ENCODE measurements around the gene GRIFIN.
A peak's percentile ranks its signal among the peaks of the same experiment; 100 is the strongest.

GRIFIN gene

GRCh38 chr7:2493205-2494164, 17.3 kb upstream of the GRIFIN start:
- no peak for DNase-seq (ENCODE audit: low read depth in 1 of 2, low spot score in 1 of 2)
- no peak for TF ChIP-seq JUND (IDR thresholded peaks at IDR 0.05; ENCODE audit: low read depth)

GRCh38 chr7:2492038-2492437, 15.8 kb upstream of the GRIFIN start:
- TF ChIP-seq JUND (IDR thresholded peaks at IDR 0.05; ENCODE audit: low read depth) = no peak
- DNase-seq (ENCODE audit: low read depth in 1 of 2, low spot score in 1 of 2) = no peak
- in situ Hi-C loops (cut with HindIII; ENCODE audit: low pct_unique_long_range_greater_than_20kb, low sequenced_read_pairs) = no loop called here

More at GRCh38 chr7:2493205-2494164, 17.3 kb upstream of the GRIFIN start:
- in situ Hi-C loops (cut with HindIII; ENCODE audit: low pct_unique_long_range_greater_than_20kb, low sequenced_read_pairs) = no loop called here

- DNase-seq (ENCODE audit: low read depth in 1 of 2, low spot score in 1 of 2) = no peak
- no peak for TF ChIP-seq JUND (IDR thresholded peaks at IDR 0.05; ENCODE audit: low read depth)
- in situ Hi-C loops (cut with HindIII; ENCODE audit: low pct_unique_long_range_greater_than_20kb, low sequenced_read_pairs) = no loop called here
Observed at GRCh38 chr7:2490181-2490651, 14.0 kb upstream of the GRIFIN start.

GRCh38 chr7:2488681-2489080, 12.5 kb upstream of the GRIFIN start:
- DNase-seq (ENCODE audit: low read depth in 1 of 2, low spot score in 1 of 2) = no peak
- no peak for TF ChIP-seq JUND (IDR thresholded peaks at IDR 0.05; ENCODE audit: low read depth)
- in situ Hi-C loops (cut with HindIII; ENCODE audit: low pct_unique_long_range_greater_than_20kb, low sequenced_read_pairs) = no loop called here

- no peak for TF ChIP-seq JUND (IDR thresholded peaks at IDR 0.05; ENCODE audit: low read depth)
- DNase-seq (ENCODE audit: low read depth in 1 of 2, low spot score in 1 of 2) = no peak
- in situ Hi-C loops (cut with HindIII; ENCODE audit: low pct_unique_long_range_greater_than_20kb, low sequenced_read_pairs) = no loop called here
Observed at GRCh38 chr7:2488272-2488645, 12.1 kb upstream of the GRIFIN start.

- DNase-seq (ENCODE audit: low read depth in 1 of 2, low spot score in 1 of 2) = no peak
- in situ Hi-C loops (cut with HindIII; ENCODE audit: low pct_unique_long_range_greater_than_20kb, low sequenced_read_pairs) = no loop called here
- no peak for TF ChIP-seq JUND (IDR thresholded peaks at IDR 0.05; ENCODE audit: low read depth)
Observed at GRCh38 chr7:2487586-2488271, 11.5 kb upstream of the GRIFIN start.

GRCh38 chr7:2484868-2485267, 8.7 kb upstream of the GRIFIN start:
- in situ Hi-C loops (cut with HindIII; ENCODE audit: low pct_unique_long_range_greater_than_20kb, low sequenced_read_pairs) = no loop called here
- DNase-seq (ENCODE audit: low read depth in 1 of 2, low spot score in 1 of 2) = no peak
- no peak for TF ChIP-seq JUND (IDR thresholded peaks at IDR 0.05; ENCODE audit: low read depth)

- no peak for DNase-seq (ENCODE audit: low read depth in 1 of 2, low spot score in 1 of 2)
- in situ Hi-C loops (cut with HindIII; ENCODE audit: low pct_unique_long_range_greater_than_20kb, low sequenced_read_pairs) = no loop called here
- TF ChIP-seq JUND (IDR thresholded peaks at IDR 0.05; ENCODE audit: low read depth) = no peak
Observed at GRCh38 chr7:2483494-2483893, 7.3 kb upstream of the GRIFIN start.

GRCh38 chr7:2482725-2483451, 6.7 kb upstream of the GRIFIN start:
- DNase-seq (ENCODE audit: low read depth in 1 of 2, low spot score in 1 of 2) = peak in 1 of 2 experiments; percentile 34
- in situ Hi-C loops (cut with HindIII; ENCODE audit: low pct_unique_long_range_greater_than_20kb, low sequenced_read_pairs) = no loop called here
- TF ChIP-seq JUND (IDR thresholded peaks at IDR 0.05; ENCODE audit: low read depth) = no peak

- DNase-seq (ENCODE audit: low read depth in 1 of 2, low spot score in 1 of 2) = no peak
- in situ Hi-C loops (cut with HindIII; ENCODE audit: low pct_unique_long_range_greater_than_20kb, low sequenced_read_pairs) = no loop called here
- TF ChIP-seq JUND (IDR thresholded peaks at IDR 0.05; ENCODE audit: low read depth) = no peak
Observed at GRCh38 chr7:2481195-2481594, 5.0 kb upstream of the GRIFIN start.

GRCh38 chr7:2480070-2480408, 3.8 kb upstream of the GRIFIN start:
- no peak for TF ChIP-seq JUND (IDR thresholded peaks at IDR 0.05; ENCODE audit: low read depth)
- in situ Hi-C loops (cut with HindIII; ENCODE audit: low pct_unique_long_range_greater_than_20kb, low sequenced_read_pairs) = no loop called here
- DNase-seq (ENCODE audit: low read depth in 1 of 2, low spot score in 1 of 2) = no peak

- DNase-seq (ENCODE audit: low read depth in 1 of 2, low spot score in 1 of 2) = no peak
- in situ Hi-C loops (cut with HindIII; ENCODE audit: low pct_unique_long_range_greater_than_20kb, low sequenced_read_pairs) = no loop called here
- TF ChIP-seq JUND (IDR thresholded peaks at IDR 0.05; ENCODE audit: low read depth) = no peak
Observed at GRCh38 chr7:2479276-2480069, 3.3 kb upstream of the GRIFIN start.
